ENCODE measurements around the gene METTL6.
A peak's percentile ranks its signal among the peaks of the same experiment; 100 is the strongest.
"Not testable (repeated sequence)": the region's sequence is repeated elsewhere in the genome, so short reads cannot be mapped to it uniquely, and the experiment has no call there.

The METTL6 gene

GRCh38 chr3:15401936-15402335 is 25.4 kb downstream of the METTL6 start:
- H3K4me2 ChIP-seq (ENCODE audit: low read length) = no peak overlapping the region
- H3K9me3 ChIP-seq (ENCODE audit: control insufficient read depth, low read length) = no peaks in the 10 kb centered on the region
- no peaks in the 10 kb centered on the region for H3K79me2 ChIP-seq
- no peaks in the 10 kb centered on the region for H3K4me1 ChIP-seq
- H3K9ac ChIP-seq = no peak overlapping the region
- no peak overlapping the region for H2AFZ ChIP-seq
- H3K27me3 ChIP-seq (ENCODE audit: control insufficient read depth, insufficient read depth, low read length) = no peaks in the 10 kb centered on the region
- no peaks in the 10 kb centered on the region for H3K36me3 ChIP-seq (ENCODE audit: control insufficient read depth, insufficient read depth, low read length)
- H3K4me3 ChIP-seq (ENCODE audit: low read depth, low read length) = no peak overlapping the region
- TF ChIP-seq, protein P1, sequence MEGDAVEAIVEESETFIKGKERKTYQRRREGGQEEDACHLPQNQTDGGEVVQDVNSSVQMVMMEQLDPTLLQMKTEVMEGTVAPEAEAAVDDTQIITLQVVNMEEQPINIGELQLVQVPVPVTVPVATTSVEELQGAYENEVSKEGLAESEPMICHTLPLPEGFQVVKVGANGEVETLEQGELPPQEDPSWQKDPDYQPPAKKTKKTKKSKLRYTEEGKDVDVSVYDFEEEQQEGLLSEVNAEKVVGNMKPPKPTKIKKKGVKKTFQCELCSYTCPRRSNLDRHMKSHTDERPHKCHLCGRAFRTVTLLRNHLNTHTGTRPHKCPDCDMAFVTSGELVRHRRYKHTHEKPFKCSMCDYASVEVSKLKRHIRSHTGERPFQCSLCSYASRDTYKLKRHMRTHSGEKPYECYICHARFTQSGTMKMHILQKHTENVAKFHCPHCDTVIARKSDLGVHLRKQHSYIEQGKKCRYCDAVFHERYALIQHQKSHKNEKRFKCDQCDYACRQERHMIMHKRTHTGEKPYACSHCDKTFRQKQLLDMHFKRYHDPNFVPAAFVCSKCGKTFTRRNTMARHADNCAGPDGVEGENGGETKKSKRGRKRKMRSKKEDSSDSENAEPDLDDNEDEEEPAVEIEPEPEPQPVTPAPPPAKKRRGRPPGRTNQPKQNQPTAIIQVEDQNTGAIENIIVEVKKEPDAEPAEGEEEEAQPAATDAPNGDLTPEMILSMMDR (IDR thresholded peaks at IDR 0.05) = no peak
- H3K27ac ChIP-seq = no peak overlapping the region

DNA sequence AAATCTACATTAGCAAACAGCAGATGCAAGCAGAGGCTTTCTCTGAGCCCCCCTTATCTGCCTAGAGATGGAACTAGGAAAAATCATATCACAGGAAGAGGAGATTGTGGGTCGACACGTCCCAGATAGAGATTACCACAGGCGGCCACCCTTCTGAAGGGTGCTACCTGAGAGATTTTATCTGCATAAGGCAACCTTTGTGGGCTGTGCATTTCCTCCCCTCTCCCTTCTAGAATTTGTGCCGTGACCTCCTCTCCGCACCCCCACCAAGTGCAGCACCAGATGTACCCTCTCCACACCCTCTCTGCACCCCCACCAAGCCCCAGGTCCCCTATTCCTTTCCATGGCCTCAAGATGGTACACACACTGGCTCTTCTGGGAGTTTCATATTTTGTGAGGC is 27.4 kb downstream of the METTL6 start:
- Histone ChIP-seq H3K9me3 (ENCODE audit: control insufficient read depth, low read length) (no peaks in the 10 kb centered on the region), H3K9ac (no peak overlapping the region), H3K4me3 (ENCODE audit: low read depth, low read length) (no peak overlapping the region), H3K4me2 (ENCODE audit: low read length) (no peak overlapping the region), H3K79me2 (no peaks in the 10 kb centered on the region), H2AFZ (no peak overlapping the region), H3K4me1 (no peaks in the 10 kb centered on the region), H3K27me3 (ENCODE audit: control insufficient read depth, insufficient read depth, low read length) (no peaks in the 10 kb centered on the region), H3K27ac (no peak overlapping the region), H3K36me3 (ENCODE audit: control insufficient read depth, insufficient read depth, low read length) (no peaks in the 10 kb centered on the region)
- TF ChIP-seq, protein P1 (IDR thresholded peaks at IDR 0.05) = no peak

DNA sequence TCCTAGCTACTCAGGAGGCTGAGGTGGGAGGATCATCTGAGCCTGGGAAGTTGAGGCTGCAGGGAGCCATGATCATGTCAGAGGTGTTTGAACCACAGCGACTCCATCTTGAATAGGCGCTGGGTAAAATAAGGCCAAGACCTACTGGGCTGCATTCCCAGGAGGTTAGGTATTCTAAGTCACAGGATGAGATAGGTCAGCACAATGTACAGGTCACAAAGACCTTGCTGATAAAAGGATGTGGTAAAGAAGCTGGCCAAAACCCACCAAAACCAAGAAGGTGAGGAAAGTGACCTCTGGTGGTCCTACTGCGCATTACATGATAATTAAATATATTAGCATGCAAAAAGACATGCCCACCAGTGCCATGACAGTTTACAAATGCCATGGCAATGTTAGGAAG is 28.6 kb downstream of the METTL6 start:
- not testable (repeated sequence) for H3K27ac ChIP-seq; H3K79me2 ChIP-seq; H3K4me1 ChIP-seq; H3K36me3 ChIP-seq (ENCODE audit: control insufficient read depth, insufficient read depth, low read length); H3K27me3 ChIP-seq (ENCODE audit: control insufficient read depth, insufficient read depth, low read length); H2AFZ ChIP-seq; H3K9ac ChIP-seq; H3K9me3 ChIP-seq (ENCODE audit: control insufficient read depth, low read length); H3K4me3 ChIP-seq (ENCODE audit: low read depth, low read length); H3K4me2 ChIP-seq (ENCODE audit: low read length)

DNA sequence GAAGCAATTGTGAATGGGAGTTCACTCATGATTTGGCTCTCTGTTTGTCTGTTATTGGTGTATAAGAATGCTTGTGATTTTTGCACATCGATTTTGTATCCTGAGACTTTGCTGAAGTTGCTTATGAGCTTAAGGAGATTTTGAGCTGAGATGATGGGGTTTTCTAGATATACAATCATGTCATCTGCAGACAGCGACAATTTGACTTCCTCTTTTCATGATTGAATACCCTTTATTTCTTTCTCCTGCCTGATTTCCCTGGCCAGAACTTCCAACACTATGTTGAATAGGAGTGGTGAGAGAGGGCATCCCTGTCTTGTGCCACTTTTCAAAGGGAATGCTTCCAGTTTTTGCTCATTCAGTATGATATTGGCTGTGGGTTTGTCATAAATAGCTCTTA is 34.1 kb downstream of the METTL6 start:
- not testable (repeated sequence) for H2AFZ ChIP-seq; H3K27ac ChIP-seq; H3K79me2 ChIP-seq; H3K27me3 ChIP-seq (ENCODE audit: control insufficient read depth, insufficient read depth, low read length); H3K9ac ChIP-seq; H3K36me3 ChIP-seq (ENCODE audit: control insufficient read depth, insufficient read depth, low read length); H3K4me3 ChIP-seq (ENCODE audit: low read depth, low read length); H3K9me3 ChIP-seq (ENCODE audit: control insufficient read depth, low read length); H3K4me2 ChIP-seq (ENCODE audit: low read length); H3K4me1 ChIP-seq

DNA sequence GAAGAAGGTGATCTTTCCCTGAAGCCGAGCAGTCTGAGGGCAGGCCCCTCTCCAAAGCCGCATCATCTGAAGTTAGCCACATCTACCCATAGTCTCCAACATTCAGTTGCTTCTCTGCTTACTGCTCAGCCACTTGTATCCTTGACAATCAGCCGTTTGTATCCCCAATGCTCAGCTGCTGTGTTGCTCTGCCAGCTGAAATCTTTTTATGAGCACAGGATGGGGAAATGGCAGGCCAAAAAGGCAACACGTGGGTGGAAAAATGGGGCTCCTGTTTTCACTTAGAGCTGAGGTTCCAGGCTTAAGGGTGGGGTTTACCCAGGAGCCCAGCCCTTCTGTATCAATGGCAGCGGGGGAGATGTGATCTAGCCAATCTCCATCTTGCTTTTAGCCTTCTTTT is 36.3 kb downstream of the METTL6 start:
- no peaks in the 10 kb centered on the region for H3K79me2 ChIP-seq
- no peaks in the 10 kb centered on the region for H3K27me3 ChIP-seq (ENCODE audit: control insufficient read depth, insufficient read depth, low read length)
- H3K4me2 ChIP-seq (ENCODE audit: low read length) = no peak overlapping the region
- H2AFZ ChIP-seq = no peak overlapping the region
- TF ChIP-seq, protein P1 (IDR thresholded peaks at IDR 0.05) = no peak
- no peaks in the 10 kb centered on the region for H3K9me3 ChIP-seq (ENCODE audit: control insufficient read depth, low read length)
- H3K27ac ChIP-seq = no peak overlapping the region
- H3K4me3 ChIP-seq (ENCODE audit: low read depth, low read length) = no peak overlapping the region
- H3K9ac ChIP-seq = no peak overlapping the region
- no peaks in the 10 kb centered on the region for H3K36me3 ChIP-seq (ENCODE audit: control insufficient read depth, insufficient read depth, low read length)
- H3K4me1 ChIP-seq = peaks cover 19% of the 10 kb centered on the region

DNA sequence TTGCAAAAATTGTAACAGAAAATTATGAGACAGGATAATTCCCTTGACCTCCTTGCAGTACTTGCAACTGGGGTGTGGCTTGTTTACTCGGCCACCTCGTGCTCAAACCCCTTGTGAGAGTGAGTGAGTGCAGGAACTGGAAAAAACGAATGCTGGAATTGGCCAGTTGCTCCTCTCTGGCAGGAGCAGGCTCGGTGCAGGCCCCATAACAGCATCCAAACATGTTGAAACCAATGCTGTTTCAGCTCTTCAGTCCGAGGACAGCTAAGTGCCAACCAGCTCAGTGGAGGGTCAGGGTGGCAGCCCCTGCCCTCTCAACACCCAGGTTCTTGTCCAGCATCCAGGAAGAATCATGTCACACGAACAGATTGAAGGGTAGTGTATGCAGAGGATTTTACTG is 36.9 kb downstream of the METTL6 start:
- no peaks in the 10 kb centered on the region for H3K9me3 ChIP-seq (ENCODE audit: control insufficient read depth, low read length)
- TF ChIP-seq, protein P1 (IDR thresholded peaks at IDR 0.05) = no peak
- H3K27me3 ChIP-seq (ENCODE audit: control insufficient read depth, insufficient read depth, low read length) = no peaks in the 10 kb centered on the region
- no peak overlapping the region for H2AFZ ChIP-seq
- H3K4me3 ChIP-seq (ENCODE audit: low read depth, low read length) = no peak overlapping the region
- no peak overlapping the region for H3K27ac ChIP-seq
- H3K36me3 ChIP-seq (ENCODE audit: control insufficient read depth, insufficient read depth, low read length) = no peaks in the 10 kb centered on the region
- H3K4me1 ChIP-seq = peaks cover 19% of the 10 kb centered on the region
- no peak overlapping the region for H3K9ac ChIP-seq
- H3K4me2 ChIP-seq (ENCODE audit: low read length) = no peak overlapping the region
- no peaks in the 10 kb centered on the region for H3K79me2 ChIP-seq

- not testable (repeated sequence) for H3K27ac ChIP-seq; H3K27me3 ChIP-seq (ENCODE audit: control insufficient read depth, insufficient read depth, low read length); H3K36me3 ChIP-seq (ENCODE audit: control insufficient read depth, insufficient read depth, low read length); H3K4me2 ChIP-seq (ENCODE audit: low read length); H3K4me3 ChIP-seq (ENCODE audit: low read depth, low read length); H3K79me2 ChIP-seq; H3K9ac ChIP-seq; H3K9me3 ChIP-seq (ENCODE audit: control insufficient read depth, low read length)
- Histone ChIP-seq H3K4me1 (peaks cover 19% of the 10 kb centered on the region), H2AFZ (peak overlapping the region; percentile 46)
These were observed 39.0 kb downstream of the METTL6 start for GRCh38 chr3:15388335-15388734.
